Suprapubic skin (tissue), 4 donors: ENCODE data around the gene COIL. TPM values are rescaled to one million over a fixed set of nuclear protein-coding genes. Genes with fewer than 3 reads are reported as not detected.

Source experiments
- DNase-seq, 2 donors: peaks; one replicate each; pipeline ENCODE4 v3.0.0-alpha.2; 2019; ENCODE audit warnings: low spot score in 2 of 2
- H3K27ac ChIP-seq: fragments of 200-600 bp; sonication (generic); one replicate; pipeline ENCODE4 v1.5.1; 2019
- H3K27me3 ChIP-seq: fragments of 200-600 bp; sonication (generic); one replicate; pipeline ENCODE4 v1.5.1; 2019
- H3K36me3 ChIP-seq: fragments of 200-600 bp; sonication (generic); one replicate; pipeline ENCODE4 v1.5.1; 2019
- H3K4me1 ChIP-seq: fragments of 200-600 bp; sonication (generic); one replicate; pipeline ENCODE4 v1.5.1; 2019
- H3K4me3 ChIP-seq: fragments of 200-600 bp; sonication (generic); one replicate; pipeline ENCODE4 v1.5.1; 2019; ENCODE audit warnings: mild to moderate bottlenecking
- H3K9me3 ChIP-seq: fragments of 200-600 bp; sonication (generic); one replicate; pipeline ENCODE4 v1.5.1; 2019
- CTCF ChIP-seq, 2 donors: fragments of 200-600 bp in 1 of 2; fragments of 450-650 bp in 1 of 2; sonication (generic) in 1 of 2; IDR thresholded peaks; one replicate each; pipeline ENCODE4 v1.5.1; 2016 to 2019; ENCODE audit warnings: antibody characterized with exemption in 2 of 2, mild to moderate bottlenecking in 1 of 2, moderate library complexity in 1 of 2
- EP300 ChIP-seq: sonication (generic); formaldehyde crosslinking; IDR thresholded peaks from one replicate; pipeline ENCODE4 v1.6.1; 2017; ENCODE audit warnings: antibody characterized with exemption
- POLR2A ChIP-seq, 2 donors: fragments of 450-650 bp; IDR thresholded peaks; one replicate each; pipeline ENCODE4 v1.6.1; 2017; ENCODE audit warnings: antibody characterized with exemption in 2 of 2, mild to moderate bottlenecking in 2 of 2, moderate library complexity in 2 of 2
- POLR2AphosphoS5 ChIP-seq, 3 donors: sonication (generic); formaldehyde crosslinking; IDR thresholded peaks; one replicate each; pipeline ENCODE4 v1.6.1; 2017; ENCODE audit warnings: antibody characterized with exemption in 3 of 3
- WGBS: methylation state at CpG from one replicate; pipeline ENCODE4 v1.1.5; 2018; 5-methylcytosine and 5-hydroxymethylcytosine counted together
- total RNA-seq, 4 donors: library from RNA; depleted of rRNA; stranded (reverse); fragments of >200 nt; gene quantifications; one replicate each; pipeline ENCODE4 v1.1.0, GENCODE V29; 2016

Gene COIL
- 10 to 100 TPM; 13.0 to 15.6 (median 14.0) TPM for total RNA-seq

GRCh38 chr17:56960596-56961538 is at the start of gene COIL:
TSS of gene COIL (minus strand) at chr17:56961050. CDS start at chr17:56961019, 31 bp downstream.
- Histone ChIP-seq H3K36me3 (no peaks in the 10 kb centered on the region), H3K27me3 (no peaks in the 10 kb centered on the region), H3K27ac (peak within 1 kb of the TSS; percentile 91), H3K4me1 (peaks cover 21% of the 10 kb centered on the region), H3K9me3 (no peaks in the 10 kb centered on the region), H3K4me3 (peak within 1 kb of the TSS; percentile 92)
- peak in 1 of 3 donors; percentile 93 for TF ChIP-seq POLR2AphosphoS5 (IDR thresholded peaks at IDR 0.05)
- peak; percentile 98 to 99 for TF ChIP-seq CTCF (IDR thresholded peaks at IDR 0.05)
- TF ChIP-seq EP300 = no peak
- peak in 1 of 2 donors; percentile 29 for TF ChIP-seq POLR2A (IDR thresholded peaks at IDR 0.05)
- DNase-seq = peak; percentile 93 to 94
- WGBS = 5% methylated on average over 37 of the region's 59 CpGs

GRCh38 chr17:57010487-57010886 is 49.6 kb upstream of the COIL start:
- no peak overlapping the region for H3K4me3 ChIP-seq
- H3K9me3 ChIP-seq = no peaks in the 10 kb centered on the region
- WGBS = 57% methylated on average over 3 of the region's 3 CpGs
- H3K27me3 ChIP-seq = no peaks in the 10 kb centered on the region
- H3K36me3 ChIP-seq = no peaks in the 10 kb centered on the region
- no peak for DNase-seq
- no peak for TF ChIP-seq POLR2A (IDR thresholded peaks at IDR 0.05)
- TF ChIP-seq EP300 = no peak
- TF ChIP-seq CTCF (IDR thresholded peaks at IDR 0.05) = no peak
- no peak for TF ChIP-seq POLR2AphosphoS5 (IDR thresholded peaks at IDR 0.05)
- no peak overlapping the region for H3K27ac ChIP-seq
- H3K4me1 ChIP-seq = peaks cover 8% of the 10 kb centered on the region

- DNase-seq = no peak
- H3K27me3 ChIP-seq = no peaks in the 10 kb centered on the region
- H3K4me3 ChIP-seq = no peak overlapping the region
- no peak overlapping the region for H3K27ac ChIP-seq
- peaks cover 8% of the 10 kb centered on the region for H3K4me1 ChIP-seq
- H3K36me3 ChIP-seq = no peaks in the 10 kb centered on the region
- TF ChIP-seq POLR2AphosphoS5 (IDR thresholded peaks at IDR 0.05) (no peak), CTCF (IDR thresholded peaks at IDR 0.05) (peak; percentile 6 to 73)
- WGBS = 31% methylated on average over 7 of the region's 7 CpGs
- no peaks in the 10 kb centered on the region for H3K9me3 ChIP-seq
Measured at GRCh38 chr17:57009737-57010445, 49.0 kb upstream of the COIL start.

GRCh38 chr17:57008958-57009357 is 48.1 kb upstream of the COIL start:
- no peak for DNase-seq
- Histone ChIP-seq H3K27me3 (no peaks in the 10 kb centered on the region), H3K4me3 (no peak overlapping the region), H3K36me3 (peaks cover under 1% of the 10 kb centered on the region), H3K27ac (no peak overlapping the region), H3K9me3 (no peaks in the 10 kb centered on the region), H3K4me1 (peaks cover 8% of the 10 kb centered on the region)
- 69% methylated on average over 2 of the region's 2 CpGs for WGBS
- no peak for TF ChIP-seq POLR2A (IDR thresholded peaks at IDR 0.05)
- TF ChIP-seq EP300 = no peak
- no peak for TF ChIP-seq POLR2AphosphoS5 (IDR thresholded peaks at IDR 0.05)
- TF ChIP-seq CTCF (IDR thresholded peaks at IDR 0.05) = no peak

- no peaks in the 10 kb centered on the region for H3K27me3 ChIP-seq
- no peak overlapping the region for H3K27ac ChIP-seq
- H3K9me3 ChIP-seq = no peaks in the 10 kb centered on the region
- TF ChIP-seq EP300 (no peak), POLR2A (IDR thresholded peaks at IDR 0.05) (no peak), CTCF (IDR thresholded peaks at IDR 0.05) (no peak), POLR2AphosphoS5 (IDR thresholded peaks at IDR 0.05) (no peak)
- 90% methylated on average over 2 of the region's 2 CpGs for WGBS
- H3K36me3 ChIP-seq = peaks cover 18% of the 10 kb centered on the region
- no peak for DNase-seq
- H3K4me3 ChIP-seq = no peak overlapping the region
- H3K4me1 ChIP-seq = peaks cover 8% of the 10 kb centered on the region
Measured at GRCh38 chr17:57006040-57006439, 45.2 kb upstream of the COIL start.
